ENCODE data around the gene ENO1. TPM values are rescaled to one million over a fixed set of nuclear protein-coding genes. Genes with fewer than 3 reads are reported as not detected.
"Not testable (repeated sequence)": the region's sequence is repeated elsewhere in the genome, so short reads cannot be mapped to it uniquely, and the experiment has no call there.

ENO1 gene
- total RNA-seq, 4 donors from 2014 or later: 453 to 1,066 (median 553) TPM

- H3K4me1 ChIP-seq: peaks cover 3 to 30% (median 6%) of the 10 kb centered on the region in 3 donors
- no peaks in the 10 kb centered on the region for H3K36me3 ChIP-seq
- TF ChIP-seq EP300 (IDR thresholded peaks at IDR 0.05) (no peak), POLR2AphosphoS5 (IDR thresholded peaks at IDR 0.05) (peak; percentile 62)
- peak overlapping the region; percentile 58 to 87 (median 84) for H3K27ac ChIP-seq
- H3K9me3 ChIP-seq: no peaks in the 10 kb centered on the region
- 12 to 33% methylated on average over 13 to 17 of the region's 18 CpGs for WGBS, 2 donors (ENCODE audit: low coverage in 1 of 2)
- peak; percentile 95 for ATAC-seq
- no peaks in the 10 kb centered on the region for H3K27me3 ChIP-seq
- H3K4me3 ChIP-seq: peak overlapping the region in 1 of 2 donors; percentile 26
These were observed 11.7 kb upstream of the ENO1 start for GRCh38 chr1:8889925-8890785.

- H3K4me3 ChIP-seq: no peak overlapping the region
- no peaks in the 10 kb centered on the region for H3K36me3 ChIP-seq
- no peaks in the 10 kb centered on the region for H3K27me3 ChIP-seq
- H3K4me1 ChIP-seq: peaks cover 3 to 23% (median 6%) of the 10 kb centered on the region in 3 donors
- H3K9me3 ChIP-seq: no peaks in the 10 kb centered on the region
- ATAC-seq: peak; percentile 27
- no peak for TF ChIP-seq EP300 (IDR thresholded peaks at IDR 0.05)
- no peak for TF ChIP-seq POLR2A (IDR thresholded peaks at IDR 0.05)
- peak overlapping the region; percentile 58 to 87 (median 84) for H3K27ac ChIP-seq
- 64 to 65% methylated on average over 9 to 11 of the region's 11 CpGs for WGBS, 2 donors (ENCODE audit: low coverage in 1 of 2)
These were observed 10.8 kb upstream of the ENO1 start for GRCh38 chr1:8889103-8889846.

GRCh38 chr1:8886589-8886988, 8.1 kb upstream of the ENO1 start:
- Histone ChIP-seq H3K4me1 (peaks cover 3 to 20% (median 6%) of the 10 kb centered on the region in 3 donors), H3K4me3 (no peak overlapping the region), H3K27ac (no peak overlapping the region), H3K9me3 (no peaks in the 10 kb centered on the region), H3K27me3 (no peaks in the 10 kb centered on the region), H3K36me3 (no peaks in the 10 kb centered on the region)
- WGBS, 2 donors (ENCODE audit: low coverage in 1 of 2): 80 to 81% methylated on average over 1 to 2 of the region's 2 CpGs
- ATAC-seq: no peak
- TF ChIP-seq POLR2AphosphoS5 (IDR thresholded peaks at IDR 0.05) (no peak), EP300 (IDR thresholded peaks at IDR 0.05) (no peak), POLR2A (IDR thresholded peaks at IDR 0.05) (no peak), CTCF (IDR thresholded peaks at IDR 0.05) (no peak)

GRCh38 chr1:8886031-8886524, 7.6 kb upstream of the ENO1 start:
- WGBS, 2 donors (ENCODE audit: low coverage in 1 of 2): 87 to 99% methylated on average over 4 to 9 of the region's 9 CpGs
- not testable (repeated sequence) for H3K9me3 ChIP-seq, H3K27me3 ChIP-seq, H3K27ac ChIP-seq, H3K36me3 ChIP-seq, ATAC-seq, H3K4me3 ChIP-seq
- H3K4me1 ChIP-seq: peaks cover 3 to 20% (median 6%) of the 10 kb centered on the region in 3 donors

GRCh38 chr1:8884105-8884504, 5.6 kb upstream of the ENO1 start:
- H3K36me3 ChIP-seq, ATAC-seq, H3K4me3 ChIP-seq, H3K27me3 ChIP-seq, H3K27ac ChIP-seq, H3K9me3 ChIP-seq: not testable (repeated sequence)
- peaks cover 3 to 20% (median 6%) of the 10 kb centered on the region in 3 donors for H3K4me1 ChIP-seq
- WGBS, 2 donors (ENCODE audit: low coverage in 1 of 2): 81 to 100% methylated on average over 1 to 4 of the region's 13 CpGs

- no peaks in the 10 kb centered on the region for H3K36me3 ChIP-seq
- no peaks in the 10 kb centered on the region for H3K27me3 ChIP-seq
- no peak overlapping the region for H3K4me3 ChIP-seq
- peaks cover 3 to 22% (median 5%) of the 10 kb centered on the region in 3 donors for H3K4me1 ChIP-seq
- H3K27ac ChIP-seq: no peak overlapping the region
- no peak for ATAC-seq
- no peak for TF ChIP-seq EP300 (IDR thresholded peaks at IDR 0.05)
- no peak for TF ChIP-seq POLR2A (IDR thresholded peaks at IDR 0.05)
- TF ChIP-seq POLR2AphosphoS5 (IDR thresholded peaks at IDR 0.05): no peak
- TF ChIP-seq CTCF (IDR thresholded peaks at IDR 0.05): no peak
- H3K9me3 ChIP-seq: no peaks in the 10 kb centered on the region
- WGBS, 2 donors (ENCODE audit: low coverage in 1 of 2): 14 to 24% methylated on average over 1 to 2 of the region's 3 CpGs
These were observed 5.0 kb upstream of the ENO1 start for GRCh38 chr1:8883491-8883890.
